GM12801 (cell line): Measurements from ENCODE around the gene GDF2.

Experiments
- TF ChIP-seq, protein P1 (sequence below): IDR thresholded peaks from one replicate; pipeline ENCODE4 v1.5.1; 2011; ENCODE audit warnings: control low read depth; ENCODE audit not compliant: insufficient read length; ENCODE audit errors: extremely low read depth

Gene GDF2

DNA sequence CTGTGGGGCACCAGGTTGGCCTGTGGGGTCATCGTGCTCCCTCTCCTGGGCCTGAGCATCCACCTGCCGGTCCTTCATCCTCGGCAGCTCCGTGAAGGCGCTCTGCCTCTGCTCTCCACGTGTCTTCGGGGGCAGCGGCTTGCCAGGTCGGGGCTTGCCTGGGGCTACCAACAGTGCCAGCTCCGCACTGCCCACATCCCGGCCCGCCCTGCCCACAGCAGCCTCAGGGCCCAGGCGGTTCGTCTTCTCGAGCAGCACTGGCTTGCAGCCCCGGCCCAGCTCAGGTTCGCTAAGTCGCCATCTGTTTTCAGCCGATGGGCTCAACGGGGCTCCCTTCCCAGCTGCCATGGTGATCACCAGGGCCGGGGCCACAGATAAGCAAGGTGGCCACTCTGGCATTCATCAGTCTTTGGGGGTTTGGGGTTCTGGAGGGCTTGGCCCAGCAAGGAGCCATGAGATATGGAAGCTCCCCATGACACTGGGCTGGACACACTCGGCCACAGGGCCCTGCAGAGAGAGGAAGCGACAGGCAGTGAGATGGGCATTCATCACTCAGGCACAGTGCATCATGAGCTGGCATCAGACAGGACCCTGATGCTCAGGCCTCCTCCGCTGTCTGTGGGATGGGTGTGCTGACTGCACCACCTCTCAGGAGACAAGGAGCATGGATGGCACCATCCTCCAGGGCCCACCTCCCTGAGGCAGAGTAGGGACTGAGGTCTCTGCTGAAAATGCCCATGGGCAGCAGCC lies 46.4 kb downstream of the GDF2 start:
- TF ChIP-seq, protein P1, sequence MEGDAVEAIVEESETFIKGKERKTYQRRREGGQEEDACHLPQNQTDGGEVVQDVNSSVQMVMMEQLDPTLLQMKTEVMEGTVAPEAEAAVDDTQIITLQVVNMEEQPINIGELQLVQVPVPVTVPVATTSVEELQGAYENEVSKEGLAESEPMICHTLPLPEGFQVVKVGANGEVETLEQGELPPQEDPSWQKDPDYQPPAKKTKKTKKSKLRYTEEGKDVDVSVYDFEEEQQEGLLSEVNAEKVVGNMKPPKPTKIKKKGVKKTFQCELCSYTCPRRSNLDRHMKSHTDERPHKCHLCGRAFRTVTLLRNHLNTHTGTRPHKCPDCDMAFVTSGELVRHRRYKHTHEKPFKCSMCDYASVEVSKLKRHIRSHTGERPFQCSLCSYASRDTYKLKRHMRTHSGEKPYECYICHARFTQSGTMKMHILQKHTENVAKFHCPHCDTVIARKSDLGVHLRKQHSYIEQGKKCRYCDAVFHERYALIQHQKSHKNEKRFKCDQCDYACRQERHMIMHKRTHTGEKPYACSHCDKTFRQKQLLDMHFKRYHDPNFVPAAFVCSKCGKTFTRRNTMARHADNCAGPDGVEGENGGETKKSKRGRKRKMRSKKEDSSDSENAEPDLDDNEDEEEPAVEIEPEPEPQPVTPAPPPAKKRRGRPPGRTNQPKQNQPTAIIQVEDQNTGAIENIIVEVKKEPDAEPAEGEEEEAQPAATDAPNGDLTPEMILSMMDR: no peak

DNA sequence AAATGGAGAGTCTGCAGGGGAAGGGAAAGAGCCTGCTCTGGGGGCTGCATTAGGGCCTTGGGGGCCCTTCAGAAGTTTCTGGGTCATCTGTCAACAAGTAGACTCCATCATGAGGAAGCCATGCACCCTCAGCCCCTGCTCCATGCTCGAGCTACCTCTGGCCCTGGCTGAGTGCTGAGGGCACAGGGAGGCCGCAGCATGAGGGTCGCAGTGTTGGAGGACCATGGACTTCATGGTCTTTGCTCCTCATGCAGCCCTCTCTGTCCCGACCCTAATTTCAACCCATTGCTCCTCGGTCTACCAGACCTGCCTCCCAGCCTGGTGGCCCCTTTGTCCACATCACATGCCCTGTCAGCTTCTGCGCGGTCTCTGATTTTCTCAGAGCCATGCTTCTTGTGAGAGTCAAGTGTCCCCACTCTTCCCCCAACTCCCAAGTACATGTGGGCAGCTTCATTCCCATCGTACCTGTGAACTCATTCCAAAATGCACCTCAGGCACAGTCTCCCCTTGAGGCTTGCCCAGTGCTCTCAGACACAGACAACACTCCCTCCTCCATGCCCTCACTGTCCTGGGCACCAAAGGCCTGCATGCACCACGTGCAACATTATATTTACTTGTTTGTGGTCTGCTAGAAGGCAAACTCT lies 47.1 kb downstream of the GDF2 start:
- TF ChIP-seq, protein P1: no peak

DNA sequence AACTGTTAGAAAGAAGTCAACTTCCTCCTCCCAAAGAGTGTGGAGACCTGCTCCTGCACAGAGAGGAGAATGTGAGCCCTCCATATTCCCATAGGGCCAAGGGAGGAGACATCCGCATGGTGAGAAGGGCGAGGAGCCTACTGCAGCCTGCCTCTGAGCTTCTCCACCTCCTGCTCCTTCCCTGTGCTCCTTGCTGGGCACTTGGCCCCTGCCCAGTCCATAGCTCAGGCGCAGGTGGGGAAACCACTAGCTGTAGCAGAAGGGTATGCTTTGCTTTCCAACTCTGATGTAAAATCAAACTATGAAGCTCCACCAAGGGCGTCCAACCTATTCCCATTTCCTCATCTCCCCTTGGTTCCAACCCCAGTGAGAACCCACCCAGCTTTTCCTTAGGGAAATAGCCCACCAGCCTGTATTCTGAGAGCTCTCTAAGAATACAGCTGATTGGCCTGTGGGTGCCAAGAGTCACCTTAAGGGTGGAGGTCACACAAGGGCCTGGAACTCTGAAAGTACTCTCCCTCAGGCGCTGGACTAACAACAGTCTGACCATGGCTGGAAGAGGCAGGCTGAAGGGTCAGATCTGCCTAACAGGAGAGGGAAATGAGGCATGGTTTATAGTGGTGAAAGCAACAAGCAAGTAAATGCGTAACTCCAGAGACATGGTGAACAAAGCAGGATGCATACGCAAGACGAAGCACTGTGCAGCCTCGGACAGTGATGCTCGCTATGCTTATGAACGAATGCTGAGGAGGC lies 47.9 kb downstream of the GDF2 start:
- TF ChIP-seq, protein P1: no peak

DNA sequence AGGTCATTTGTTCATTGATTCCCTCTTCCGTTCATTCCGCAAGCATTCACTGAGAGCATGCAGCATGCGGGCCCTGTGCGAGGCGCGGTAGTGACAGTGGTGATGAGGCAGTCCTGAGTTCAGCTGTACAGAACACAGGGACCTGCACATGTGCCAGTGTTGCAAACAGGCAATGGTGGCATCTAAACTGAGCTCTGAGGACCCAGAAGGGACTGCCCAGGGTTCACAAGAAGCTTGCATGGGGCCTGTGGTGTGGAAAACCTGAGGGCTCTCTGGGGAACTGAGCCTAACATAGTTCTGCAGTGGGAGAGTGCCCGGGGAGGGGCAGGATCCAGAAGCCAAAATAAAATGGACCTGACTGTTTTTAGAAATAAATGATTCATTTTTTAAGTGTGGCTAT lies 48.6 kb downstream of the GDF2 start:
- TF ChIP-seq, protein P1: no peak

DNA sequence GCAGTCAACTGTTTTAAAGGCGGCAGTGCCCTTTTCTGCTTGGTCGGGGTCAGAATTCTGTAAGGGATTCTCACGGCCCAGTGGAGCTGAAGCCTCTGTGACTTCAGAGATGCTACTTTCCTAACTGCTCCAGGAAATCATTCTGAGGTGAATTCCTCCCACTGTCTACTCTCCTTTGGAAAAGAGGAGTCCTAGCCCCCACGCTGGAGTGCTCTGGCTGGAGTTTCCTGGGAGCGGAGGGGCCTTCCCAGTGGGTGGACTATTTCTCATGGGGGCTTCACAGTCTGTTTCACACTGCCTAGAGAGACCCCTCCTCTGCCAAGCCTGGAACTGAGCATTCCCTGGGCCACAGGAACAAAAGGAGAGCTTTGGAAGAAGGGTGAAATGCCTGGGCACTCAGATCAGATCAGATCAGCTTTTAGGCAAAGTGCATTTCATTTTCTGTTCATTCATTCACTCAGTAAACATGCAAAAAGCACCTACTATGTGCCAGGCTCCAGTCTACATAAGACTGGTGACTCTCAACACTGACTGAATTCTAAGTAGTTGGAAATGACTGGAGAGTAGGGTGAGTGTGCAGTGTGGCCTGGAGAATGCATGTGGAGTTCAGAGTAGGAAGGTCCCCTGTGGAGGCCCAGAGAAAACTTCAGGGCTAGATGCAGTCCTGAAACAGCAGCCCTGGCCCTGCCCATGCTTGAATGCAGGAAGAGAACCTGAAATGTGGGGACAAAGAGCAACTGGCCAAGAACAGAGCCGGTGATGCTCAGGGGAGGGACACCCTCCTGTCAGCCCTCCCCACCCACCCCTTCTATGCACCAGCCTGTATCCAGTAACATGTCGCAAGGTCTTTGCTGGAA lies 49.6 kb downstream of the GDF2 start:
- TF ChIP-seq, protein P1: no peak

DNA sequence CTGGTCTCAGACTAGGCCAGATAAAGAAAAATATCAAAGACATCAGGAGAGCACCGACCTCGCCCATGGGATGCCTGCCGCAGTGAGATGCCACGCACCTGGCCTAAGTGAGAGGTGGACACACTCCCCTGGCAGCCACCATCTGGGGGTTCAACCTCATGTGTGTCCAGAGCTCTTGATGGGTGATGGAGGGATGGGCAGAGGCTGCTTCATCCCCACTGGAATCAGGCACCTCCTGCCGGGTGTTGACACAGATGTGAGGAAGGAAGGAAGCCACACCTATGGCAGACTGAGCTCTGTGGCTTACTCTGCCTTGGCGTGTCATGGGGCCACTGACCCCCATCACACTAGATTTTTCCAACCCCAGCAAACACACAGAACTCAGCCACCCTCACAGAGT lies 50.5 kb downstream of the GDF2 start:
- TF ChIP-seq, protein P1: no peak
